HG03439 (cell line): ENCODE results near the gene COL24A1.
A peak's percentile ranks its signal among the peaks of the same experiment; 100 is the strongest.
"Not testable (repeated sequence)": the region's sequence is repeated elsewhere in the genome, so short reads cannot be mapped to it uniquely, and the experiment has no call there.

Experiments used
- ATAC-seq: cut with Tn5 transposase; IDR thresholded peaks from one replicate; pipeline ENCODE4 v1.9.1; 2021; ENCODE audit warnings: mild to moderate bottlenecking, moderate library complexity; ENCODE audit not compliant: unreplicated experiment

COL24A1 gene

DNA sequence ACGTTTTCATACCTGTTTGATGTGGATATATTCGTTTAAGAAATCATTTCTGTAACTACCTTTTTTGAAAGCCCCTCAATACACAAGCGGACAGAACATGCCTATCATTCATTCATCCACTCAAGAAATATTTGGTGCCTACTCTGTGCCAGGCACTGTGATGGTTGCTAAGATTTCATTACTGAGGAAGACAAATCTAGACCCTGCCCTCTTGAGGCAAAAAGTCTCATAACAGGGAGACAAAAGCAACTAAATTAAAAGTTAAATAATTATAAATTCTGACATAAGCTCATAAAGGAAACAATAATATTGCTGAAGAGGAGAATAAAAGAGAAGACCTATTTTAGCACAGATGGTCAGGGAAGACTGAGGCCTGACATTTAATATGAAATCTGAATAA lies 244.8 kb downstream of the COL24A1 start:
- ATAC-seq: no peak

DNA sequence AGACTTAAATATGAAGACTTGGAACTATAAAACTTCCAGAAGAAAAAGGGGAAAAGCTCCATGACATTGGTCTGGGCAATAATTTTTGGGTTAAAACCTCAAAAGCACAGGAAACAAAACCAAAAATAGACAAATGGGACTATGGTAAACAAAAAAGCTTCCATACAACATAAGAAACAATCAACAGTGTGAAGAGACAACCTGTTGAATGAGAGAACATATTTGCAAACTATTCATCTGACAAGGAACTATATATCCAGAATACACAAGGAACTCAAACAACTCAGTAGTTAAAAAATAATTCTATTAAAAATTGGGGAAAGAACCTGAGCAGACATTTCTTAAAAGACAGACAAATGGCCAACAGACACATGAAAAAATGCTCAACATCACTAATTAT lies 255.7 kb downstream of the COL24A1 start:
- ATAC-seq: no peak

DNA sequence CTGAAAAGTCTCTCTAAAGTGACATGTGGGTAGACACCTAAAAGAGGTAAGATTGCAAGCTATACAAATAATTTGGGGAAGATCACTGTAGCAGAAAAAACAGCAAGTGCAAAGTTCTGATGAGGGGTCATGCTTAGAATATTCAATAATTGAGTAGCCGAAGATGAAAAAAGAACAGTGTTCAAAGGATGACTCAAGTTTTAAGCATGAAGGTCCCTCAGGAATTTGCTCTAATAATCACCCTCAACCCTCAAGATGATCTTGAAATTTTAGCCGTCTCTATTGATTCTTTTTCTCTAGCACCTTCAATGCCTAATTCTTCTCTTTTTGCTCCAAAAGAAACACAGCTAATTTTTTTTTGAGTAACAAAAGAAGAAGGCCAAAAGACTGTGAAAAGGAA lies 257.7 kb downstream of the COL24A1 start:
- ATAC-seq: no peak

DNA sequence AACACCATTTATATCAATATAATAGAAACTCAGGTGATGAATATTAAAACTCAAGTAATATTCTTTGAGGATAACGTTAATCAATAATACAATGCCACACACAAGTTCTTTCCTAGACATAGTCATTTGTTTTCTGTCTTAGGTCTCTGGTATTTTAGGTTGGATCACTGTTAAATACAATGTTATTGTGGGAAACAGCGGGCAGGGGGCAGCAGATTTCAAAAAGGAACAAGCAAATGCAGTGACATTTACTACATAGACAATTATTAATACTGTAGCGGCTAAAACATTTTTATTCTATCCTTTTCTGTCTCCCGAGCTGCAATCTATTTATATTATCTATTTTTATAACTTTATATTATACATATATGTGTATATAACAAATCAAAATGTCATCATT lies 261.9 kb downstream of the COL24A1 start:
- ATAC-seq: peak; percentile 56

DNA sequence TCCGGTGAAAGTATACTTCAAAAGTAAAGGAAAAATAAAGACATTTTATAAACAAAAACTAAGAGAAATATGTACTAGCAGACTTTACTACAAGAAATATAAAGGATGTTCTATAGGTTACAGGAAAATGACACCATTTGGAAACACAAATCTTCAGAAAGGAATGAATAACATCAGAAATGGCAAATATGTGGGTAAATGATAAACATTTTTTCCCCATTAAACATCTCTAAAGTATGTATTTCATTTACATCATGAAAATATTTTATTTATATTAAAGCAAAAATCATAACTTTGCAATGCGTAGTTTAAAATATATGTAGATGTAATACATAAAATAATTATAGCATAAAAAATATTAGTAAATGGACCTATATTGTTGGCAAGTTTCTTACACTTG lies 264.2 kb downstream of the COL24A1 start:
- no peak for ATAC-seq

DNA sequence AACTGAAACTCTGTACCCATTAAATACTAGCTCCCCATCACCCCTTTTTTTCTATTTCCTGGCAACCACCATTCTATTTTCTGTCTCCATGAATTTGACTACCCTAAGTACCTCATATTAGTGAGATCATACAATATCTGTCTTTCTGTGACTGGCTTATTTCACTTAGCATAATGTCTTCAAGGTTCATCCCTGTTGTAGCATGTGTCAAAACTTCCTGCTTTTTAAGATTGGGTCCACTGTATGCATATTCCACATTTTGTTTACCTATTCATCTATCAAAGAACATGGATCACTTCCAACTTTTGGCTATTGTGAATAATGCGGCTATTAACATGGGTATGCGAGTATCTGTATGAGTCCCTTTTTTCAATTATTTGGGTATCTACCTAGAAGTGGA lies 266.7 kb downstream of the COL24A1 start:
- ATAC-seq: no peak

DNA sequence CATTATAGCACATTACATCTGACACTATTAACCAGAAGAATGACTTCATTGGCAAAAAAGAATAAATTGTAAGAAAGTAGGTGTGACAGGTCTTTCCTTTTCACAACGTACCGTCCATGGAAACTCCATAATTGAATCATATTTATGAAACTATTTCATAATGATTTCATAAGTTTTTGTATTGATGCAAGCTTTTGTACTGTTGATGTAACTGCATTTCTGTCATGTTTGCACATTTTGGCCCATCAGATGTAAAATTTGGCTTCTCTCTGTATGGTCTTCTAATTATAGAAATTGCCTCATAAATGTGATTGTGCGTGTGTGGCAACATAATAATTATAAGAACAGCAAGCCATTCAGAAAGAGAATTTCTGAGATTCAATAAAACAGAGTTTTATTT lies 267.7 kb downstream of the COL24A1 start:
- no peak for ATAC-seq

DNA sequence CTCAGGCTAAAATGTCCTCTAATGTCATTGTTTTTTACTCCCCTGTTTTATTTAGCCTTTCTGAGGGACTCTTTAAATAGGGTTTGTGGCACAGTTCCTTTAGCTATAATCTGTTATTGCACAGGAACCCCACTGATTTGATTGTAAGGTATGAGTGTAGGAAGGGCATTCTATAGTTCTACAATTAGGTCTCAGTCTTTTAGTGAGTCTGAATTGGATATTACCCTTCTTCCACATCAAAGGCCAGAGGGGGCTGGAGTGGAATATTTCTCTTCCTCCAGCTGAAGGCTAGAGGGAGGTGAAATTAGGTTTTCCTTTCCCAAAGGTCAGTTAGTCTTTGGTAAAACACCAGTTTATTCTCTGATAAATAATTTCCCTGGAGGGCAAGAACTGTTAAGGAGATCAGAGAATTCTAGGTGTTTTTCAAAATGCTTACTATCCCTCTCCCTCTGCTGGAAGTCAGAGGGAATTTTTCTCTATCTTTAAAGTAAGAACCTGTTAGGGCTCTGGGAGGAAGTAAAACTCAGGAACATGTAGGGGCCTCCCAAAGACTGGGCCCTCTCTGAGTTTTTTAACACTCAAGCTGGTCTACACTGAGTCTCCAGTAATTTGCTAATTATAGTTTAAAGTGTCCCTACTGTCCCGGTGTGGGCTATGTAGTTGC lies 272.1 kb downstream of the COL24A1 start:
- no peak for ATAC-seq

DNA sequence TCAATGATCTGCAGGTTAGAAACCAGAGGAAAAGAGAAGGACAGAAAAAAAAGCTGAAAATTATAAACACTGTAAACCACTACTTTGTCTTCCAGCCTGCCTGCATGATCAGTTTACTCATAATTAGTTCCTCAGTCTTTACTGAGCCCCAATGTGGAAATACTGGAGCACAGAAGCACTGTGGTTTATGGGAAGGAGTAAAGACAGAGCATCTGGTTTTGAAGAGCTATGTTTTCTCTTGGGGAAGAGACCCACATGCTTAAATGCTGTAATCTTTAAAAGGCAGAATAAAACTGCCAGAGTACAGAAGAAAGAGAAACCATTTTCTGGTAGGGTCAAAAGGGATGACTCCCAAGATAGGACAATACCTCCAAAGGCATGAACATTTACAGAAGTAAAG lies 289.4 kb downstream of the COL24A1 start:
- ATAC-seq: no peak

DNA sequence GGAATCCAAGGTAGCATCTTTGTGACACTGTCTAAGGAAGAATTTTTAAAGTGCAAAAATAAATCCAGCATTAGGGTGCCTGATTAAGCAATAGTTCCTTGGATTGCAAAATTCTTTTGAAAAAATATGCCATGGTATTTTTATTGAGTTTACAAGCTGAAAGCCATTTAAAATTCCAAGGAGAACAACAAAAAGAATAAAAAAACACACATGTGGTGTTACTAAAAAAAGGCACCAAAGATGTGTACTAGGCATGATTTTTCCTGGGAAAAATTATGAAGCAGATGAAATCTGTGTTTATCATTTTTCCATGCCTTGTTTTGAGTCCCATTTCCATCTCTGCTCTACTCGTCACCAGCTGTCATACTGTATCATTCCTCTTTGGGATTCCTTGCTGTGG lies 291.4 kb downstream of the COL24A1 start:
- no peak for ATAC-seq

DNA sequence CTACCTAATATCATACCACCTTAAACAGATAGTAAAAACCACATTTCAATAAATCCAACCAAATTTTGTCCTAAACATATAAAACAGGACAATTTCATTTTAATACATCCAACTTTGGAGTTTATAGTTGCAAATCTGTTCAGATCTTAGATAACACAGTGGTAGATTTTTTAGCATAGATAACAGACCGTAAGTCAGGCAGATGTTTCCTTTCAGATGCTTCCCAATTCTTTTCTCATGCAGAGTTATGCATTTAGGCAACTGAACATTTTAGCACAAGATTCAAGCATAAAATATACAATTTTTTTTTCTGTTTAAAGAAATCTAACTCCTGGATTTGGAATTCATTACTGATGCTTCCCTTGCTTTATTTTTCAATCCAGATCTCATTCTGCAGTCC lies 291.8 kb downstream of the COL24A1 start:
- ATAC-seq: no peak

DNA sequence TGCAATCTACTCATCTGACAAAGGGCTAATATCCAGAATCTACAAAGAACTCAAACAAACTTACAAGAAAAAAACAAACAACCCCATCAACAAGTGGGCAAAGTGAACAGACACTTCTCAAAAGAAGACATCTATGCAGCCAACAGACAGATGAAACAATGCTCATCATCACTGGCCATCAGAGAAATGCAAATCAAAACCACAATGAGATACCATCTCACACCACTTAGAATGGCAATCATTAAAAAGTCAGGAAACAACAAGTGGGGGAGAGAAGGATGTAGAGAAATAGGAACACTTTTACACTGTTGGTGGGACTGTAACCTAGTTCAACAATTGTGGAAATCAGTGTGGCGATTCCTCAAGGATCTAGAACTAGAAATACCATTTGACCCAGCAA lies 292.9 kb downstream of the COL24A1 start:
- ATAC-seq: not testable (repeated sequence)

DNA sequence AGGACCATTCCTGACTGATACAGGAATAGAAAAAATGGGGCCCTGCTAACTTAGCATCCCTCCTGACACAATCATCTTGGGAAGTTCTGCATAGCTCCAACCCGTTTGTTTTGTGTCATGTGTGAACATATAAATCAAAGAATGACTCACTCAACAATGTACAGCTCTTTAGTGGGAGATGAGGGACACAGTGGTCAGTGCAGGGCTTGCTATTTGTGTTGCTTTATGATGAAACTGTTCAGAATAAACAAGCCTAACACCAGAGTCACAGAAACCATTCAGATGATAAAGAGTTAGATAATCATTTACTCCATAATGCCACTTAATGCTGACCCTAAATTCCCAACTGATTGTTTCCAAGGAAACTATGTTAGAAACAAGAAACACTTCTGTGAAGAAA lies 294.1 kb downstream of the COL24A1 start:
- no peak for ATAC-seq

DNA sequence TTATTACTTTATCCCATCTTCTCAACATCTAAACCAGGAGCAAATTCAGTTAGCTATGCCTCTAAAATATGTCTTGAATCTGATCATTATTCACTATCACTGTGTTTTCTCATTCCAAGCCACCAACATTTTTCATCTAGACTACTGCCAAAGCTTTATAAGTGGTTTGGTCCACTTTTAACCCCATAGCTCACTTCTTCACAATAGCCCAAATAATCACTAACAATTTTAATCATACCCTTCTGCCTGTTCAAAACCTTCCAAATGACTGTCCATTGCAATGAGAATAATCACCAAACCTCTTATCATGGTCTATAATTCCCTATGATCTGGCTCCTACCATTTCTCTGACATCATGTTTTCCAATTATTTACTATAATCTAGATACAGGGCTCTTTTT lies 298.6 kb downstream of the COL24A1 start:
- ATAC-seq: no peak

DNA sequence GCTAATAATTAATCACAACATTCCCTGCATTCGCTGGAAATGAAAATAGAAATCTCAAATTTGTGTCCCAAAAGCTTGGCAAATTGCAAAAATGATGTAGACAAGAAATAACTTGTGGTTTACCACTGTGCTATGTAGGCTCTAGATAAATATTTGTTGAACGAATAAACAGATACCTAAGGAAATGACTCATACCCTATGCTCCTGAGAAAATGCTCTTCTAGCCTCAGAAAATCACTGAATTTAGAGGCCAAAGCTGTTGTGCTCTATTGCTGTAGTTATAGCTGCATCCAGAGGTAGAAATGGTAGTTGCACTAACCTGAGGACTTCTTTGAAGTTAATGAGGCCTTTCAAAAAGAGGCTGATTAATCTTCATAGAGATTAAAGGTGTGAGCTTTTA lies 306.3 kb downstream of the COL24A1 start:
- ATAC-seq: no peak

DNA sequence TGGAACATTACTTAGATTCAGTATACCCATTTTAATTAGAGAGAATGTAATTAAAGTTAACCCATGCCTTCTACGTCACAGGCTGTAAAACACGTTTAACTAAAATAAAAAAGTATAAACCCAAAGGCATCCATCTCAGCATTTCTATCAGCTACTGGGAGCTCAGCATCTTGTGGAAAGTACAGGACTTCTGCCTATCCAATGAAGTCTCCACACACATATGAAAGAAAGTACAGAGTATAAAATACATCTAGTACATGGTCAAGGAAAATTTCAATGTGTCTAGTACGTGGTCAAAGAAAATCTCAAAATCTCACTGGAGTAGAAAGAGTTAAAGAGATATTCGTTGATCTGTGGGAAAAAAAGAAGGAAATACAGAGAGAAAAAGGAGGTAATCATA lies 306.9 kb downstream of the COL24A1 start:
- ATAC-seq: no peak

DNA sequence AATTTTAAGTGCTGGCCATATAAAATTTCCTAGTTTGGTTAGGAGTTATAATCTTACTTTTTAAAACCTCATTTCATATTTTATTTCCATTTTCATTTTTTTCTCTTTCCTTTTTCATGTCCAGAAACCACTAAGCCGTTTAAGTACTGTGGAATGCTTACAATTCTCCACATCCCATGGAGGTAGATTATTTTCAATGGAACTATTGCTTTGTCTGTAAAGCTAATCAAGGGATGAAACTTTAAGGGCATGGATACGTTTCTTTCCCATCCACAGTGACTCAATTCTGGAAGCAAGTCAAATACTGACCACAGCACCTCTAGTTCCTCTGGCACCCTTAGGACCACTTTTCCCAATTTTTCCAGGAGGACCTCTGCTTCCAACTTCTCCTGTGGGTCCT lies 309.2 kb downstream of the COL24A1 start:
- no peak for ATAC-seq

DNA sequence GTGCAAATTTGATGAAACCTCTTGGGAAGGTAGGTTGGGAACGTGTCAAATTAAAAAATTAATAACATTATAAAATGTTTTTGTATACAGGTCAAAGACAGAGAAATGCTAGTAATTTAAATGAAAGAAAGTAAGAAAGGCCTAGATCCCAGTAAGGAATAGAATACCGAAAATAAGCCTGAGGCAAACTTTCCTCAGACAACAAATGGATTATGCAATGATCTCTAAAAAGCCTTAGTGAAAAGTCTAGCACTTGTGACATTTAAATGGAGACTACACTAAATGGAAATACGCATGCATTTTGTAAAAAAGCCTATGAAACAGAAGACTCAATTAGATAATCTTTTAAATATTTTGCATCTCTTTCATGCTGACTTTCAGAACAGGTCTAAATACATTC lies 309.9 kb downstream of the COL24A1 start:
- ATAC-seq: no peak

DNA sequence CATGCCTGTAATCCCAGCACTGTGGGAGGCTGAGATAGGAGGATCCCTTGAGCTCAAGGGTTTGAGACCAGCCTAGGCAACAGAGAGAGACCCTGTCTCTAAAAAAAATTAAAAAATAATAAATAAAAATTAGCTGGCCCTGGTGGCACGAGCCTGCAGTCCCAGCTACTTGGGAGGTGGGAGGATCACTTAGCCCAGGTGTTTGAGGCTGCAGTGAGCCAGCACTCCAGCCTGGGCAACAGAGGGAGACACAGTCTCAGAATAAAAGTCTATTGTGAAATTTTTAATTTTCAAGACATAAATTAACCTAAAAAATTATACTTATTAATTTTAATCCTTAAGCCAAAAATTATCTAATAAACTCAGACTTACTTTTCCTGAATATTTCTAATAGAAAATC lies 317.1 kb downstream of the COL24A1 start:
- ATAC-seq: no peak

DNA sequence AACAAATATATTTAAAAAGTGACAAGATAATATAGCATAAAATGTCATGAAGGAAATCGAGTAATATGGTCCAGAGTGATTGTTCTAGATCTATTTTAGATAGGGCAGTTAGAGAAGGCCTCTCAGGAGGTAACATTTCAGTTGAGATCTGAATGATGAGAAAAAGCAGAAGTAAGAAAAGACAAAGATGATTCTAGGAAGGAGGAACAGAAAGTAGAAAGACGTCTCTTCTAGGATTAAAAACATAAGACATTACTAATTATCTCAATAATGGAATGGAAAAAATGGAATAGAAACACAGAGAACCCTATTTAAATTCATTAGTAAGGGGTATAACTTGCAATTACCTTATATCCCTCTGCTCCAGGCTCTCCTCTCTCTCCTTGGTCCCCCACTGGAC lies 318.3 kb downstream of the COL24A1 start:
- no peak for ATAC-seq

DNA sequence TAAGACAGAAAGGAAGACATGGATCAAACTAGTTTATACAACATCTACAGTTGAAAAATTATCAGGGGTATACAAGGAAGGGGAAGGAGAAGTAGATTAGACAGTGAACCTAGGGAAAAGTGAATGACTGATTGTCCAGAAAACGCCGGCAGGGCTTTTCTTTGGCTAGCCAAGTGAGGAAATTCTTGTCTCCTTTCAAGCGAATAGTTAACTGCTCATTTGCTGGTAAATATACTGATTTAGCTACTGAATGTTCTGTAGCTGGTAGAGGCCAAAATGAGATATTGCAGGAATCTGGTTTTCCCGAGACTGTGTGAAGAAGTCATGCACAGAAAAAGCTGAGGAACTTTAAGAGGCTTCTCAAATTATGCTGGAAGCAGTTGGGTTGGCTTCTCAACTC lies 319.8 kb downstream of the COL24A1 start:
- no peak for ATAC-seq

DNA sequence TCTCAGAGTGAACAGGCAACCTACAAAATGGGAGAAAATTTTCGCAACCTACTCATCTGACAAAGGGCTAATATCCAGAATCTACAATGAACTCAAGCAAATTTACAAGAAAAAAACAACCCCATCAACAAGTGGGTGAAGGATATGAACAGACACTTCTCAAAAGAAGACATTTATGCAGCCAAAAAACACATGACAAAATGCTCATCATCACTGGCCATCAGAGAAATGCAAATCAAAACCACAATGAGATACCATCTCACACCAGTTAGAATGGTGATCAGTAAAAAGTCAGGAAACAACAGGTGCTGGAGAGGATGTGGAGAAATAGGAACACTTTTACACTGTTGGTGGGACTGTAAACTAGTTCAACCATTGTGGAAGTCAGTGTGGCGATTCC lies 323.4 kb downstream of the COL24A1 start:
- not testable (repeated sequence) for ATAC-seq

DNA sequence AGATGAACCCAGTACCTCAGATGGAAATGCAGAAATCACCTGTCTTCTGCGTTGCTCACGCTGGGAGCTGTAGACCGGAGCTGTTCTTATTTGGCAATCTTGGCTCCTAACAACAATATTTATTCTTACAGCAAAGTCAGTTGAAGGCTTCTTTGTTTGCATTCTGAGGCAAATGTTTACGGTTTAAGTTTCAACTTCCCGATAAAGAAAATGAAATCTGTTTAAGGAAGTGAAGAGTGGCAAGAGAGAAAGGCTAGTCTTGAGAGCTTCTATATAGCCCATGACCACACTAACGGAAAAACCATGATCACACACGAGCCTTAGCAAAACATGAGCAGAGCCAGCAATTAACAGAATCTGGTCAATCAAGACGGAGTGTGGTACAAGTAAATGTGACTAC lies 325.7 kb downstream of the COL24A1 start:
- ATAC-seq: no peak
